Measurements from ENCODE around the gene STK24. TPM values are rescaled to one million over a fixed set of nuclear protein-coding genes. Genes with fewer than 3 reads are reported as not detected.

The STK24 gene
- polyA plus RNA-seq, 2 of the 4 experiments (the other 2 are of a cell fraction) = 46.1 to 55.6 TPM

- DNase-seq (ENCODE audit: low read depth in 1 of 2, low spot score in 1 of 2) (no peak), ATAC-seq (no peak), FAIRE-seq (no peak)
- H3K4me1 ChIP-seq = no peaks in the 10 kb centered on the region
- no peak overlapping the region for H3K4me2 ChIP-seq
- H3K4me3 ChIP-seq = no peak overlapping the region
- WGBS (ENCODE audit: missing lambda C conversion rate) = 72% methylated on average over 6 of the region's 6 CpGs
- TF ChIP-seq KDM5A (IDR thresholded peaks at IDR 0.05) = no peak
- no peak for TF ChIP-seq HOXB5 (CRISPR knock-in tag; IDR thresholded peaks at IDR 0.05)
- TF ChIP-seq RARB (CRISPR knock-in tag; IDR thresholded peaks at IDR 0.05) = no peak
- TF ChIP-seq PBX3 (IDR thresholded peaks at IDR 0.05) = no peak
- TF ChIP-seq BCL3 (IDR thresholded peaks at IDR 0.05) = no peak
- no peak for TF ChIP-seq RFX5 (IDR thresholded peaks at IDR 0.05)
- no peak for TF ChIP-seq TP53 (CRISPR knock-in tag; IDR thresholded peaks at IDR 0.05)
- TF ChIP-seq EHF (CRISPR knock-in tag; IDR thresholded peaks at IDR 0.05) = no peak
- TF ChIP-seq RCOR1 (IDR thresholded peaks at IDR 0.05; ENCODE audit: low read depth, low read length) = no peak
- no peak for TF ChIP-seq EP300 (IDR thresholded peaks at IDR 0.05)
- no peak for TF ChIP-seq ZNF302 (CRISPR knock-in tag; IDR thresholded peaks at IDR 0.05)
- TF ChIP-seq SMC3 (IDR thresholded peaks at IDR 0.05) = no peak
- no peak for TF ChIP-seq HOXB13 (CRISPR knock-in tag; IDR thresholded peaks at IDR 0.05; ENCODE audit: low read depth)
- no peak for TF ChIP-seq POLR2AphosphoS2 (conservative IDR thresholded peaks at IDR 0.05; ENCODE audit: low read length)
- TF ChIP-seq BHLHE40 (IDR thresholded peaks at IDR 0.05; ENCODE audit: low read depth, low read length) = no peak
- no peaks in the 10 kb centered on the region for H3K9me3 ChIP-seq
- POLR2A ChIA-PET = no interaction called here
- CTCF ChIA-PET = interaction anchor here (2.0 kb wide), 1 partner anchor 10 kb away, joined by 11 read pairs; no protein-coding TSS in a partner anchor
- H3K27ac ChIP-seq = no peak overlapping the region
Observed at GRCh38 chr13:98420554-98421175, 156.2 kb downstream of the STK24 start.

GRCh38 chr13:98419786-98420553 is 156.9 kb downstream of the STK24 start:
- FAIRE-seq = no peak
- ChIA-PET POLR2A (no interaction called here), CTCF (interaction anchor here (0.7 to 1.2 kb wide), 2 partner anchors 11 to 571 kb away, joined by 3 read pairs; no protein-coding TSS in a partner anchor)
- DNase-seq (ENCODE audit: low read depth in 1 of 2, low spot score in 1 of 2) = no peak
- Histone ChIP-seq H3K4me3 (no peak overlapping the region), H3K27ac (no peak overlapping the region), H3K4me2 (no peak overlapping the region), H3K4me1 (no peaks in the 10 kb centered on the region), H3K9me3 (no peaks in the 10 kb centered on the region)
- TF ChIP-seq TFCP2L1 (CRISPR knock-in tag; IDR thresholded peaks at IDR 0.05) (no peak), HOXB5 (CRISPR knock-in tag; IDR thresholded peaks at IDR 0.05) (no peak), KDM1A (IDR thresholded peaks at IDR 0.05; ENCODE audit: low read depth) (no peak), MYC (IDR thresholded peaks at IDR 0.05; ENCODE audit: borderline replicate concordance, low read length) (no peak), NPAS2 (CRISPR knock-in tag; IDR thresholded peaks at IDR 0.05; ENCODE audit: borderline replicate concordance) (no peak), ZFP36 (IDR thresholded peaks at IDR 0.05; ENCODE audit: borderline replicate concordance, partially characterized antibody) (no peak), HEYL (CRISPR knock-in tag; IDR thresholded peaks at IDR 0.05) (no peak), HES2 (IDR thresholded peaks at IDR 0.05) (no peak), PBX3 (IDR thresholded peaks at IDR 0.05) (no peak)
- WGBS (ENCODE audit: missing lambda C conversion rate) = 90% methylated on average over 14 of the region's 14 CpGs
- ATAC-seq = no peak

All from A549 (cell line).